Neuron (in vitro differentiated cells): ENCODE results near the gene EVL.

Experiments used
- H2AFZ ChIP-seq: one replicate; pipeline ENCODE4 v1.6.1; 2013; ENCODE audit warnings: low read depth, mild to moderate bottlenecking, inconsistent platforms, low read length, moderate library complexity
- H3K27me3 ChIP-seq: one replicate; pipeline ENCODE4 v1.6.1; 2013; ENCODE audit warnings: low read length; ENCODE audit not compliant: insufficient read depth
- H3K36me3 ChIP-seq: one replicate; pipeline ENCODE4 v1.6.1; 2013; ENCODE audit warnings: low read length; ENCODE audit not compliant: insufficient read depth
- H3K4me1 ChIP-seq: one replicate; pipeline ENCODE4 v1.6.1; 2013; ENCODE audit warnings: low read length; ENCODE audit not compliant: insufficient read depth
- H3K4me3 ChIP-seq: 2 replicates; pipeline ENCODE4 v1.5.1; 2013; ENCODE audit warnings: mild to moderate bottlenecking, low read length, moderate library complexity
- H3K9me3 ChIP-seq: one replicate; pipeline ENCODE4 v1.6.1; 2013; ENCODE audit warnings: low read length

EVL gene

GRCh38 chr14:100086361-100086760, 21.1 kb downstream of the EVL start:
- no peaks in the 10 kb centered on the region for H3K27me3 ChIP-seq

GRCh38 chr14:100088226-100088625, 23.0 kb downstream of the EVL start:
- H3K36me3 ChIP-seq, result peaks cover 60% of the 10 kb centered on the region

More at GRCh38 chr14:100086361-100086760, 21.1 kb downstream of the EVL start:
- peaks cover 4% of the 10 kb centered on the region for H3K9me3 ChIP-seq
- H3K4me3 ChIP-seq, result no peak overlapping the region
- no peak overlapping the region for H2AFZ ChIP-seq
- peaks cover 51% of the 10 kb centered on the region for H3K36me3 ChIP-seq
- H3K4me1 ChIP-seq, result no peaks in the 10 kb centered on the region

GRCh38 chr14:100091386-100091785, 26.2 kb downstream of the EVL start:
- Histone ChIP-seq H3K9me3 (peaks cover 2% of the 10 kb centered on the region), H2AFZ (no peak overlapping the region), H3K36me3 (peaks cover 42% of the 10 kb centered on the region), H3K27me3 (no peaks in the 10 kb centered on the region), H3K4me1 (no peaks in the 10 kb centered on the region), H3K4me3 (no peak overlapping the region)

More at GRCh38 chr14:100088226-100088625, 23.0 kb downstream of the EVL start:
- no peak overlapping the region for H3K4me3 ChIP-seq
- no peaks in the 10 kb centered on the region for H3K4me1 ChIP-seq
- H3K9me3 ChIP-seq, result peaks cover 4% of the 10 kb centered on the region
- no peak overlapping the region for H2AFZ ChIP-seq
- no peaks in the 10 kb centered on the region for H3K27me3 ChIP-seq

DNA sequence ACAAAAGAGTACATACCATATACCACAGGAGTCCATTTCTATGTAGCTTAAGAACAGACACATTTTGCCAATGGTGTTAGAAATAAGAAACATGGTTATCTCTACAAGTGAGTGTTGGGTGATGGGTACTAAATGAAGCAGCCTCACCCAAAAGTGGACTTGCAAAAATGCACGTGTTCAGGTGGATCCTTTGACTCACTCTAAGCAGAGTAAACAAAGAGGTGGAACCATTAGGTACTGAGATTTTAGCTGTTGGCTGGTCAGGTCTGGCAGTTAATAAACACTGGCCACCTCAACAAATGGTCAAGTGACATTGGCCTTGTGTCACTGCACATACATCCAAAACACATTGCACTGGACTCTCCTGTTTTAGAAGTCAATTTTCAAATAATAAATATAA, 27.6 kb downstream of the EVL start:
- no peaks in the 10 kb centered on the region for H3K4me1 ChIP-seq
- H3K27me3 ChIP-seq, result no peaks in the 10 kb centered on the region
- H3K4me3 ChIP-seq, result no peak overlapping the region
- no peak overlapping the region for H2AFZ ChIP-seq
- H3K36me3 ChIP-seq, result peaks cover 40% of the 10 kb centered on the region
- no peaks in the 10 kb centered on the region for H3K9me3 ChIP-seq

GRCh38 chr14:100093319-100093718, 28.1 kb downstream of the EVL start:
- Histone ChIP-seq H3K4me3 (no peak overlapping the region), H3K36me3 (peaks cover 40% of the 10 kb centered on the region), H3K4me1 (no peaks in the 10 kb centered on the region)

DNA sequence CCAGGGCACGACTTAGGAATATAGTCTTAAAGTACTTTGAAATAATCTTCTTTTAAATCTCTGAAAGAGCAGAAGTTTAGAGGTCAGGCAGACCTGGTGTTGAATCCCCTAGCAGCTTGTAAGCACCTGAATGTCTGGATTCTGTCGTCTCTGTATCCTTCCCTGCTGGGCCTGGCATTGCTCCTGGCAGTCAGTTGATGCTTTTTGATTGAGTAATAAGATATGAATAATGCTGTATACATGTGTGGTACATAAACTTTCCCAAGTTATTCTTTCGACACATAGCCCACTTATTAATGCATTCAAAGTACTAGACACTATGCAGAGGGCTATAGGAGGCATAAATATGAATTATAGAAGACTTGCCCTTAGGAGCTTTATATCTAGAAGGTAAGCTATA, 31.4 kb downstream of the EVL start:
- Histone ChIP-seq H3K27me3 (no peaks in the 10 kb centered on the region), H3K36me3 (peaks cover 31% of the 10 kb centered on the region), H3K4me1 (no peaks in the 10 kb centered on the region), H3K4me3 (no peak overlapping the region), H3K9me3 (no peaks in the 10 kb centered on the region), H2AFZ (no peak overlapping the region)

More at GRCh38 chr14:100093319-100093718, 28.1 kb downstream of the EVL start:
- no peaks in the 10 kb centered on the region for H3K27me3 ChIP-seq
- no peaks in the 10 kb centered on the region for H3K9me3 ChIP-seq
- no peak overlapping the region for H2AFZ ChIP-seq

- no peaks in the 10 kb centered on the region for H3K9me3 ChIP-seq
- no peaks in the 10 kb centered on the region for H3K4me1 ChIP-seq
- H3K4me3 ChIP-seq, result no peak overlapping the region
- H3K36me3 ChIP-seq, result peaks cover 28% of the 10 kb centered on the region
- H3K27me3 ChIP-seq, result no peaks in the 10 kb centered on the region
- no peak overlapping the region for H2AFZ ChIP-seq
These were observed 32.9 kb downstream of the EVL start for GRCh38 chr14:100098171-100098570.

DNA sequence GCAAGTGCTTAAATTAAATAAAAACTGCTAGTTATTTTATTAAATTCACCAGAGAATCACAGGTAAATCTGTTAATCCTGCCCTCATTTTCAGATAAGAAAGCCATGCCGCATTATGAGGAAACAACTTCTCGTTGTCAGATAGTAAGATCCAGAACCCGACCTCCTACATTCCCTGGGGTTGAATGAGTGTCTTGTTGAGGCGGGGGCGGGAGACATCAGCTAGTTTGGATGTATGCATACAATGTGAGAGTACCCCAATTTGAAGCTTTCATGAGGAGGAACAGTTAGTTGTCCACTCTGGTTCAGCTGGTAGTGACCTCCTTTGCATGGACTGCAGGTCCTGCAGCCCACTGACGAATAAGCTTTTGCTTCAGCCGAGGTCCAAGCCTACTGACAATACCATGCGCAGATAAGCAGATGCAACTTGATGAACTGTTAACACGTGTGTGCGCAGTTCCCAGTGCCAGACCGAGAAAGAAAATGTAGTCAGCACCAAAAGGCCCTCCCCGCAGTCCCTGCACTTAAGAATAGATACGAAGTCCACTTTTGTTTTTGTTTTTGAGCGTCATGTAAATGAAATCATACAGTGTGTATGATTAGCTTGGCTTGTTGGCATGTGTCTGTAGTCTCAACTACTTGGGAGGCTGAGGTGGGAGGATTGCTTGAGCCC, 34.9 kb downstream of the EVL start:
- Histone ChIP-seq H3K4me3 (no peak overlapping the region), H3K36me3 (peaks cover 28% of the 10 kb centered on the region), H2AFZ (no peak overlapping the region), H3K9me3 (no peaks in the 10 kb centered on the region), H3K27me3 (no peaks in the 10 kb centered on the region), H3K4me1 (no peaks in the 10 kb centered on the region)

DNA sequence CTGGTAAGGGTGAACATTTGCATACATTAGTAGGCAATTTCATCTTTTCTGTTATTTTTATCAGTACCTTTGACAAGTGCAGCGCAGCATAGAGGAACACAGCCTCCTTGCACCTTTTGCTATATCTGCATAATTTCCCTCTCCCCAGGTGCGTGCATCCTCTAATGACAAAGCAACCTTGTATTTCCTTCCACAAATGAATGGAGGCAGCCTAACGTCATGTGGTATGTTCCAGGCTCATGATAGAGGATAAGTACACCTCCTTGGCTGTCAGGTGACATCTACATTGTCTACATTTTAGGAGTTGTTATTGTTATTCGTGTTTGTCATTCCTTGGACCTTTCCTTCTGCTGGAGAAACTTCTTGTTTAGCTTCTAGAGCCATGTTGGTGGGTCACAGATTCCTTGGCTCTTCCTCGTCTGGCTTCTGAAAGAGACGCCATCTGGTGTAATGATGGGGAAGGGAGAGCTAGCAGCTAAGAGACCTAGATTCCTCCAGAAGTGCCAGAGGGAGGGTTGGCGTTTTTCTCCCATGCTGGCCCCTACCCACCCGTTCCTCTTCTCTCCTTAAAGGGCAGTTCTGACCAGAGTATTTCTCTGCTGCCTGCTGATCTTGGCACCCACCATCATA, 37.0 kb downstream of the EVL start:
- H2AFZ ChIP-seq, result no peak overlapping the region
- H3K27me3 ChIP-seq, result no peaks in the 10 kb centered on the region
- H3K4me3 ChIP-seq, result no peak overlapping the region
- peaks cover 26% of the 10 kb centered on the region for H3K36me3 ChIP-seq
- H3K9me3 ChIP-seq, result no peaks in the 10 kb centered on the region
- no peaks in the 10 kb centered on the region for H3K4me1 ChIP-seq

DNA sequence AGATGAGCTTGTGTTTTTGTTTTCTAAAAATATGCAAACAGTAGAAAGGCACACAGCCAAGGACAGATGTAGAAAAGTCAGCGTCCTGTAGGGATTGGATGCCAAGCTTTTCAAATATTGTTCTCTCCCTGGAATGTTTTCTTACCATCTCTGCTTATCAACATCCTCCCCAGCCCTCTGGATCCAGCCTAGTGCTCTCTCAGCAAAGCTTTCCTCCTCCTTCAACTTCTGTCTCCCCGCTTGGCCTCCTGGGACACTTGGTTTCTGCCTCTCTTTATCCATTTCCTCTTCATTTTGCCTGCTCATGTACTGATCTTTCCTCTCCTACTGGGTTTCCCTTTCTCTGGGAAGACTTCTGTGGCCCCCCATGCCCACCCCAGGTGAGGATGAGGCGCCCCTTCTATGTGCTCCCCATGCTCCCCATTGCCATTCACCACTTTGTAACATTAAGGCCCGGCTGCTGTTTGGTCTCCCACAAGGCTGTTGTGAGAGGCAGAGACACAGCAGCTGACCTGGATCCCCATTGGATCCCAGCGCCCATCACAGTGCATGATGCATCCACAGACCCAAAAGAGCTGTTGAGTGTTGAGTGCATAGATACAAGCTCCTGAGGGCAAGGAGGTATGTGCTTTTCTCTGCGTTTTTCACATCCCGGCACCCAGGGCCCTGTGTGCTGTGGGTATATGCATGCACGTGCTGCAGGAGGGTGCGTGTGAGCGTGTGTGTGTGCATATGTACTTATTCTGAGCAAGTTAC, 38.2 kb downstream of the EVL start:
- Histone ChIP-seq H3K4me3 (no peak overlapping the region), H3K4me1 (no peaks in the 10 kb centered on the region), H2AFZ (no peak overlapping the region), H3K36me3 (peaks cover 14% of the 10 kb centered on the region), H3K9me3 (no peaks in the 10 kb centered on the region), H3K27me3 (no peaks in the 10 kb centered on the region)

DNA sequence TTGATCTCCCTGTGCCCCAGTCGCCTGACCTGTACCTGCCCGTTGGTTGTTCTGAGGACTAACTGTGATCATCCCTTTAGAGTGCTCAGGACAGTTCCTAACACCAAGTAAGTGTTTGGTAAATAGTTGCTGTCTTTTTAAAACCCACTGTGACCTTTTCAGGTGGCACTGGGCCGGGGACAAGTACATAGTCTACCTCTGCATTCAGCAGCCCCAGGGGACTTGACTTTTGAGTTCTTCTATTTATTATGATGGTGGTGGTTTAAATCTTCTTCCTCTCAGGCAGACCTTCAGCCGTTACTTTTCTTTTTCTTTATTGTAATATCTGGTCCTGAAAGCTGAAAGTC, 38.8 kb downstream of the EVL start:
- Histone ChIP-seq H3K4me1 (no peaks in the 10 kb centered on the region), H3K9me3 (no peaks in the 10 kb centered on the region), H3K4me3 (no peak overlapping the region), H3K36me3 (peaks cover 12% of the 10 kb centered on the region), H2AFZ (no peak overlapping the region), H3K27me3 (no peaks in the 10 kb centered on the region)

GRCh38 chr14:100104523-100105300, 39.5 kb downstream of the EVL start:
- no peak overlapping the region for H2AFZ ChIP-seq
- no peaks in the 10 kb centered on the region for H3K9me3 ChIP-seq
- H3K27me3 ChIP-seq, result no peaks in the 10 kb centered on the region
- peaks cover 12% of the 10 kb centered on the region for H3K36me3 ChIP-seq
- H3K4me1 ChIP-seq, result no peaks in the 10 kb centered on the region
- no peak overlapping the region for H3K4me3 ChIP-seq
